RWPE1 (cell line): ENCODE data around the gene KIF6.

ENCODE experiments used
- CTCF ChIA-PET: fragments of 350-600 bp; sonication (Branson Sonifier 250); formaldehyde crosslinking; extraction: SDS; loops from one replicate; lab custom pipeline; 2021; lab: Yijun Ruan, JAX
- POLR2A ChIA-PET: fragments of 400-600 bp; formaldehyde crosslinking; extraction: SDS; loops from one replicate; lab custom pipeline; 2020; ENCODE audit warnings: antibody characterized with exemption; ENCODE audit not compliant: low non-redundant PET; lab: Yijun Ruan, JAX
- DNase-seq: peaks from one replicate; pipeline ENCODE4 v3.0.0; 2012; ENCODE audit warnings: low spot score
- H3K27ac ChIP-seq: fragments of 450-650 bp; 2 replicates; pipeline ENCODE4 v1.5.1; 2017
- TF ChIP-seq, protein P1 (sequence below): fragments of 450-650 bp; conservative IDR thresholded peaks from 2 replicates; pipeline ENCODE4 v1.5.1; 2017; ENCODE audit warnings: low read depth, mild to moderate bottlenecking

Gene KIF6

DNA sequence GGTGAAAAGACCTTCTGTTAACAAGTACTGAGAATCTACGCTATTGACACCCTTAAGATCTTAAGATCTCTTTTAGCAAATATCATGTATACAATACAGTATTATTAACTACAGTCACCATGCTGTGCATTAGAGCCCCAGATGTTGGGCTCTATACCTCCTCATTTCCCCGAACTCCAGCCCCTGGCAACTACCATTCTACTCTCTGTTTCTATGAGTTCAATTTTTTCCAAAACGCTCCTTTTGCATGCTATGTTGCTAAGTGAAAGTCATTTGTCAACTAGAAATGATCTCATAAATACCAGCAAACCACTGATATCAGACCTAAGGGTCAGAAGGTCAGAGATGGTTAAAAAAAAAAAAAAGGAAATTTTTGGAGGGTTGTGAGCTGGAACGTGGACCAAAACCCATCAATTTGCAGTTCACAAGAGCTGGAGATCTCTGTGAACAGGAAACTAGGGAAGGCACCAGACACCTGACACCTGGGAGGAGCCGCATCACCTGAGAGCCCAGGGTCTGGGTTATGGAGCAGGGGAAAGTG lies 280.7 kb downstream of the KIF6 start:
- TF ChIP-seq, protein P1, sequence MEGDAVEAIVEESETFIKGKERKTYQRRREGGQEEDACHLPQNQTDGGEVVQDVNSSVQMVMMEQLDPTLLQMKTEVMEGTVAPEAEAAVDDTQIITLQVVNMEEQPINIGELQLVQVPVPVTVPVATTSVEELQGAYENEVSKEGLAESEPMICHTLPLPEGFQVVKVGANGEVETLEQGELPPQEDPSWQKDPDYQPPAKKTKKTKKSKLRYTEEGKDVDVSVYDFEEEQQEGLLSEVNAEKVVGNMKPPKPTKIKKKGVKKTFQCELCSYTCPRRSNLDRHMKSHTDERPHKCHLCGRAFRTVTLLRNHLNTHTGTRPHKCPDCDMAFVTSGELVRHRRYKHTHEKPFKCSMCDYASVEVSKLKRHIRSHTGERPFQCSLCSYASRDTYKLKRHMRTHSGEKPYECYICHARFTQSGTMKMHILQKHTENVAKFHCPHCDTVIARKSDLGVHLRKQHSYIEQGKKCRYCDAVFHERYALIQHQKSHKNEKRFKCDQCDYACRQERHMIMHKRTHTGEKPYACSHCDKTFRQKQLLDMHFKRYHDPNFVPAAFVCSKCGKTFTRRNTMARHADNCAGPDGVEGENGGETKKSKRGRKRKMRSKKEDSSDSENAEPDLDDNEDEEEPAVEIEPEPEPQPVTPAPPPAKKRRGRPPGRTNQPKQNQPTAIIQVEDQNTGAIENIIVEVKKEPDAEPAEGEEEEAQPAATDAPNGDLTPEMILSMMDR = no peak
- ChIA-PET POLR2A (no interaction called here), CTCF (no interaction called here)
- no peak for DNase-seq
- H3K27ac ChIP-seq = no peak overlapping the region

DNA sequence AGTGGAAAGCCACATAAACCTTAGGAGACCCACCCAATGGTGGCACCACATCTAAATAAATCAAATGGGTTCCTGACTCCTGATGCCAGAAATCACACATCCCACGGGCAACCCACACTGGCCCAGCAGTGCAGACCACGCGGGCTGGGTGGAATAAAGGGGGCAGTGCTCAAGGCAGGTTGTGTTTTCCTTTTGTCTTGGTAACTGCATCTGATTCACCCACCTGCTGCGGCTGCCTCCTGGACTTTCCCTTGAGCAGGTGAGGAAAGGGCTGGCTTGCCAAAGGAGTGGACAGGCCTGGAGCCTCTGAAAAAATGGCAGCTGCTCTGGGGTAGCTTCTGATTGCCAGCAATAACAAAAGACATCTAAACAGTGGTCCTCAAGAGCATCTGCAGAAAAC lies 283.2 kb downstream of the KIF6 start:
- H3K27ac ChIP-seq = no peak overlapping the region
- ChIA-PET CTCF (no interaction called here), POLR2A (no interaction called here)
- TF ChIP-seq, protein P1 = no peak
- no peak for DNase-seq

DNA sequence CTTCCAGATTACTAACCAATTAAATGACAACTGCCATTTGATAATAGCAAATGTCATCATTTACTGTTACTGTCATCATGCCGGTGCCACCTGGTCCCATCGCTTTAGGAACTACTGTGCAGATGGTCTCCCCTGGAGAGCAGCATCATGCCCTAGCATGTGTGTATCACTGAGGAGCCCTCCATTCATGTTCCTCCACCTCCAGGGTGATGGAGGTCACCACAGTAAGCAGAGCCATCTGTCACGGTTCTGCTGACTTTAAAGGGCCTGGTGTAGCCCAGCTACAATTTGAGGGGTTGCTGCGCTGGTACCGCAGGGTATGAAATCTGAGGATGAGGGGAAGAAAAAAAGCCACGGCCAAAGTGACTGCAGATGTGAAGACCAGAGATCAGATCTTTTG lies 283.9 kb downstream of the KIF6 start:
- POLR2A ChIA-PET = no interaction called here
- H3K27ac ChIP-seq = no peak overlapping the region
- TF ChIP-seq, protein P1 = no peak
- DNase-seq = no peak
- CTCF ChIA-PET = no interaction called here

DNA sequence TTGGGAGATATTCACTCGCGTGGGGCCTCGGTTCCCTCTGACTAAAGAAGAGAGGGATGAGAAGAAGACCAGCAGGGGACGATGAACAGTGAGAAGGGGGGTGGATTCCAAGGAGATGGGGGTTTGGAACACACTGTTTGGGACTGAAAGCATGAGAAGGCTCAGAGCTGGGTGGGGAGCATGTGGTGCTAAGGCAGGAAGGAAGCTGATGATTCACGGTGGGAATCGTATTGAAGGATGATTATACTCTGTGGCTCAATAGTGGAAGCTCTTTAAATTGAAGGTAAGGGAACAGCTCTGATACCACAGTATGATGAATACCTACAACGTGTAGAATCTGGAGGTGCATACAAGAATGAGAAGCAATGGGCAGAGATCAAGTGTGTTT lies 285.2 kb downstream of the KIF6 start:
- no peak for DNase-seq
- no peak overlapping the region for H3K27ac ChIP-seq
- CTCF ChIA-PET = interaction anchor here (0.6 kb wide), 1 partner anchor 1208 kb away, joined by 3 read pairs; no protein-coding TSS in a partner anchor
- TF ChIP-seq, protein P1 = no peak
- POLR2A ChIA-PET = no interaction called here

DNA sequence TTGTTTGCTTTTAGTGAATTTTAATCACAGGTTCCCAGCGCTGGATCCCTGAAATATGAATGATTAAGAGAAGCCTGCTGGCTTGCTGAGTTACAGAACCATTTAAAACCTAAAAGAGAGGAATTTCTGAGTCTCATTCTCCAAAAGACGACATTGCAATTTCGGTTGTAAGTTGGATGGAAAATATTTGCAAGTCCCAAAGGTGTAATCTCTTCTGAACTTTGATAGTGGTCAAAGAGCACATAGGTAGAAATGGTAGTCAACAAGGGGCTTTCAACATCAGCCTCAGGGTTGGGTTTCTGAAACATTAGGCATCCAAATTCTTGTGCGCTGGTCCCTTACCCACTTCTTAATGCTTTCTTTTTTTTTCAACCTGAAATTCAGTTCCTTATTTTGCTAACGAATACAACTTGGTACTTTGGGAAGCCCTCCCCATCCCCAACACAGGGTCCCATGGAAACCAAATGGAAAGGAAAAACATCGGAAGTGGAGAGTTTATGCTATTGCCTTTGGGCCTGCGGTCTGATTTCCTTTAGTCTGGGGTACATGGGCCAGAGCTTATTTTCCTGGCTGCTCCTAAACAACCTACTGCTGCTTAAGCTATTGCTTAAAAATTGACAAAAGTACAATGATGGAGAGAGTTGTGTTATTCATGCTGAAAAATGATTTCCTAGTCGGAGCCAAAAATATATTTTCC lies 285.7 kb downstream of the KIF6 start:
- no peak overlapping the region for H3K27ac ChIP-seq
- no peak for DNase-seq
- POLR2A ChIA-PET = no interaction called here
- TF ChIP-seq, protein P1 = no peak
- CTCF ChIA-PET = interaction anchor here (0.7 kb wide), 1 partner anchor 490 kb away, joined by 3 read pairs; no protein-coding TSS in a partner anchor

DNA sequence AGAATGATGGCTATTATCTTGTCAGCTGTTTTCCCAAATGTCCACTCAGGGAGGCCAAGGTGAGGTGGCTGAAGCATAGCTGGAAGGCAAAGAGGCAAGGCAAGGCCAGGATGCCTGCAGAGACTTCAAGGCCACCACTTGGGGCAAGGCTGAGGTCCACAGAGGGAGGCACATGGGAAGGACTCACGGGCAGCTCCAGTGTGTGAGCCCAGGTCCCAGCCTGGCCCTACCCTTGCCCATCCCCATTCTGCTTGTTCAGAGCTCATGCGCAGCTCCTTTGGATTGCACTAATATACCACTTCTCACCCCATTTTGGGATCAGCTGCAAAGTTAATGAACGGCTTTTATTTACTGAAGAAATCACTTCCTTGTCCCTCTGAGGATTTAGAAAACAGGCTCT lies 291.6 kb downstream of the KIF6 start:
- H3K27ac ChIP-seq = no peak overlapping the region
- ChIA-PET POLR2A (no interaction called here), CTCF (interaction anchor here (0.7 kb wide), 2 partner anchors 20 to 71 kb away, joined by 3 read pairs; no protein-coding TSS in a partner anchor)
- DNase-seq = no peak
- TF ChIP-seq, protein P1 = no peak
